Stimulated activated CD8-positive, alpha-beta memory T cell treated with anti-CD3 and anti-CD28 coated beads, Interleukin-7, amount 100 ng/mL, for 24 hours (primary cell): ENCODE measurements around the gene BCL7C.

Source experiments
- DNase-seq: peaks from one replicate; pipeline ENCODE4 v3.0.0-alpha.2; 2020; ENCODE audit warnings: low read depth

Gene BCL7C

DNA sequence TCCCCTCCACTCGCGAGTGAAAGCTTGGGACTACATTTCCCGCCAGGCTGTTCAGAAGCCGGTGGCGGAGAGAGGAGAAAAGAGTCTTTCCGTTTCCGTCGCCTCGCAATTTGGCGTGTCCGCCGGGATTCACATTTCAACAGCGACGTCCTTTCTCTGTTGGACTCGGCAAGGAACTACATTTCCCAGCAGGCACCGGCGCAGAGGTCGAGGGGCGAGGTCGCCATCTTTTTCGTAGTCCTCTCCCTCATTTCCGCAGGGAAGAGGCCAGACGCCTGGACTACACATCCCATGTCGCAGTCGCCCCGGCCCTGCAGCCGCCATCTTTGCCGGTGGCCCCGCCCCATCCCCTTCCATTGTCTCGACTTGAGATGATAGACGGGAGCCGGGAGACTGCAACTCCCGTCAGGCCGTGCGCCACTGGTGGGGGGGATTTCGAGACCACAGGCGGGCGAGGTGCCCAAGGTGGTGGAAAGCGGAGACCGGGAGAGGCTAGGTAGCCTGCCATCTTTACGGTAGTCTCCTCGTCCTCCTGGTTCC, 28.6 kb upstream of the BCL7C start:
- DNase-seq, result peak; percentile 99

GRCh38 chr16:30921748-30922419, 28.0 kb upstream of the BCL7C start:
- peak; percentile 69 for DNase-seq

GRCh38 chr16:30921459-30921747, 27.5 kb upstream of the BCL7C start:
- no peak for DNase-seq

DNA sequence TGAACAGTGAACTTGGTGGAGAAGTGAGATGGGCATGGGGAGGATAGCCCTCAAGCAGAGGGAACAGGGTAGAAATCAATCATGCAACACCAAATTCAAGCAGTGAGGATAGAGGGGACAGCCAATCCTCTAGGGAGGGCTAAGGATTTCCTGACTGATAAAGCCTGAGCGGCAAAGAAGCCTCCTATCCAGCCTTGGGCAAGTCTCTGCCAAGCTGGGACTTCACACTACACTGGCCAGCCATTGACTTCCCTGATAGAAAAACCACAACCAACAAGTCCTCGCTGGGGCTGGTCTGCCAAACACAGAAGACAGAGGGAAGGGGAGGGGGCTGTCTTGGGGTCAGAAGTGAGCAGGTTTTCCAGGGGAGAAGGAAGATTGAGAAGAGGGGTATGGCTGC, 27.0 kb upstream of the BCL7C start:
- DNase-seq, result no peak

DNA sequence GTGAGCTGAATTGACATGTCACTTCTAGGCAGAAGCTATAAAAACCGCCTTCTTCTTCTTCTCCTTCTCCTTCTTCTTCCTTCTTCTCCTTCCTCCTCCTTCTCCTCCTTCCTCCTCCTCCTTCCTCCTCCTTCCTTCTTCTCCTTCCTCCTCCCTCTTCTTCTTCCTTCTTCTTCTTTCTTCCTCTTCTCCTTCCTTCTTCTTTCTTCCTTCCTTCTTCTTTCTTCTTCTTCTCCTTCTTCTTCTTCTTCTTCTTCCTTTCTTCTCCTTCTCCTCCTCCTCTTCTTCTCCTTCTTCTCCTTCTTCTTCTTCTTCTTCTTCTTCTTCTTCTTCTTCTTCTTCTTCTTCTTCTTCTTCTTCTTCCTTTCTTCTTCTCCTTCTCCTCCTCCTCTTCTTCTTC, 24.7 kb upstream of the BCL7C start:
- no peak for DNase-seq

- DNase-seq, result no peak
Observed at GRCh38 chr16:30914830-30915229, 21.0 kb upstream of the BCL7C start.

GRCh38 chr16:30912794-30913412, 19.0 kb upstream of the BCL7C start:
- DNase-seq, result no peak

- no peak for DNase-seq
Observed at GRCh38 chr16:30910427-30911029, 16.7 kb upstream of the BCL7C start.

DNA sequence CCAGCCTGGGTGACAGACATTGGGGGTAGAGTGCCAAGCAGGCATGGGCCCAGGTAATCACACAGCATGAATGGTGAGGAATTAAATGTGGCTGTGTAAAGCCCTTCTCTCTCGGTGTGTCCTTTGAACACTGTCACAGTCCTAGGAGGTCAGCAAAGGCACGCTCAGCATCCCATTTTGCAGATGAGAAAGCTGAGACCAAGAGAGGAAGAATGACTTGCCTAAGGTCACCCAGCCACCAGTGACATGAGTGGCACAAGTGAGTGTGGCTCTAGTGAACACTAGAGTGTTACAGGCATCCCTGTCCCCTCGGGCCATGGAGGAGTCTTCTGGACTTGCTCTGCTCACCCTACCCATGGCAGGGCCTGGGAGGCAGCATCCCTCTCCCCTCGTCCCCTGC, 13.2 kb upstream of the BCL7C start:
- no peak for DNase-seq

DNA sequence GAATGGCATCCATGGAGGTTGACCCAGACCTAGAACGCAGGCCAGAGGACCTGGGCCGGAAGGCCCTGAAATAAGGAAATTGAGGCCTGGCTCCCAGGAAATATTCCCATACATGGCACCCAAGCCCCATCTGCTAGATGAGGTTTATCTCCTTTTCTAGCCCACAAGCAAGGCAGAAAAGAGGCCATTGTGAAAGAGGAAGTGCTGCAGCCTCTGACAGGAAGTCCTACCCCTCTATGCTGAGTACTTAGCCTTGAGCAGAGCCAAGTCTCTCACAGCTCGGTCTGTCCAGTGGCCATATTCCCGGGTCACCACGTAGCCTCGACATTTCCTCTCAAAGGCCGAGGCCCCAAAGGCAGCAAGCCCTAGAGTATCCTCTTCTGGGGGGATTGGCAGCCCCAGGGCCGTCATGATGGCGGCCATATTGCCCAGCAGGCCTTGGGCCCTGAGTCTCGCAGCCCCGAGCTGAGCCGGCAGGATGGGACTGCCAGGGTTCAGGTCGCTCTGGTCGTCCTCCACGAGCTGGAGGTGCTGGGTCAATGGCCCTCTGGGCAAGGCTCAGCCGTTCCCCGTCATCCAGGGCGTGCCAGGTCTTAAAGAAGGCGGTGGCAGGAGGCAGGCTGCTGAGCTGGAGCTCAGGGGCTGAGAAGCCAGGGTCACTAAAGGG, 10.4 kb upstream of the BCL7C start:
- no peak for DNase-seq

GRCh38 chr16:30903596-30903995, 9.7 kb upstream of the BCL7C start:
- no peak for DNase-seq

- DNase-seq, result no peak
Observed at GRCh38 chr16:30903002-30903401, 9.1 kb upstream of the BCL7C start.

DNA sequence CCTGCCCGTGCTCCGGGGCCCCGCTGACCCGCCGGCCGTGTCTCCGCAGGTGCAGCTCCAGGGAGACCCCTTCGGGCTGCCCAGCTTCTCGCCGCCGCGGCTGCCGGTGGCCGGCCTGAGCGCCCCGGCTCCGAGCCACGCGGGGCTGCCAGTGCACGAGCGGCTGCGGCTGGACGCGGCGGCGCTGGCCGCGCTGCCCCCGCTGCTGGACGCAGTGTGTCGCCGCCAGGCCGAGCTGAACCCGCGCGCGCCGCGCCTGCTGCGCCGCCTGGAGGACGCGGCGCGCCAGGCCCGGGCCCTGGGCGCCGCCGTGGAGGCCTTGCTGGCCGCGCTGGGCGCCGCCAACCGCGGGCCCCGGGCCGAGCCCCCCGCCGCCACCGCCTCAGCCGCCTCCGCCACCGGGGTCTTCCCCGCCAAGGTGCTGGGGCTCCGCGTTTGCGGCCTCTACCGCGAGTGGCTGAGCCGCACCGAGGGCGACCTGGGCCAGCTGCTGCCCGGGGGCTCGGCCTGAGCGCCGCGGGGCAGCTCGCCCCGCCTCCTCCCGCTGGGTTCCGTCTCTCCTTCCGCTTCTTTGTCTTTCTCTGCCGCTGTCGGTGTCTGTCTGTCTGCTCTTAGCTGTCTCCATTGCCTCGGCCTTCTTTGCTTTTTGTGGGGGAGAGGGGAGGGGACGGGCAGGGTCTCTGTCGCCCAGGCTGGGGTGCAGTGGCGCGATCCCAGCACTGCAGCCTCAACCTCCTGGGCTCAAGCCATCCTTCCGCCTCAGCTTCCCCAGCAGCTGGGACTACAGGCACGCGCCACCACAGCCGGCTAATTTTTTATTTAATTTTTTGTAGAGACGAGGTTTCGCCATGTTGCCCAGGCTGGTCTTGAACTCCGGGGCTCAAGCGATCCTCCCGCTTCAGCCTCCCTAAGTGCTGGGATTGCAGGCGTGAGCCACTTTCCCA, 8.4 kb upstream of the BCL7C start:
- no peak for DNase-seq

GRCh38 chr16:30901201-30902028, 7.5 kb upstream of the BCL7C start:
- DNase-seq, result no peak

DNA sequence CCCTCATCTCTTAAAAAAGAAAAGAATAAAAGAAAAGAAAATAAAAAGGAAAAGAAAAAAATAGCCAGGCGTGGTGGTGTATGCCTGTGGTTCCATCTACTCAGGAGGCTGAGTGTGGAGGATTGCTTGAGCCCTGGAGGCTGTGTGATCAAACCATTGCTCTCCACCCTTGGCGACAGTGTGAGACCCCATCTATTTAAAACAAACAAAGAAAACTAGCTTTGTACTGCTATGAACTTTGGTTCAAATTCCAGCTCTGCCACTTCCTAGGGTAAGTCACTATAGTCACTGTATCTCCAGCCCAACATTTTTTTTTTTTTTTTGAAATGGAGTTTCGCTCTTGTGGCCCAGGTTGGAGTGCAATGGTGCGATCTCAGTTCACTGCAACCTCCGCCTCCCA, 6.7 kb upstream of the BCL7C start:
- no peak for DNase-seq

GRCh38 chr16:30899794-30900193, 5.9 kb upstream of the BCL7C start:
- no peak for DNase-seq

DNA sequence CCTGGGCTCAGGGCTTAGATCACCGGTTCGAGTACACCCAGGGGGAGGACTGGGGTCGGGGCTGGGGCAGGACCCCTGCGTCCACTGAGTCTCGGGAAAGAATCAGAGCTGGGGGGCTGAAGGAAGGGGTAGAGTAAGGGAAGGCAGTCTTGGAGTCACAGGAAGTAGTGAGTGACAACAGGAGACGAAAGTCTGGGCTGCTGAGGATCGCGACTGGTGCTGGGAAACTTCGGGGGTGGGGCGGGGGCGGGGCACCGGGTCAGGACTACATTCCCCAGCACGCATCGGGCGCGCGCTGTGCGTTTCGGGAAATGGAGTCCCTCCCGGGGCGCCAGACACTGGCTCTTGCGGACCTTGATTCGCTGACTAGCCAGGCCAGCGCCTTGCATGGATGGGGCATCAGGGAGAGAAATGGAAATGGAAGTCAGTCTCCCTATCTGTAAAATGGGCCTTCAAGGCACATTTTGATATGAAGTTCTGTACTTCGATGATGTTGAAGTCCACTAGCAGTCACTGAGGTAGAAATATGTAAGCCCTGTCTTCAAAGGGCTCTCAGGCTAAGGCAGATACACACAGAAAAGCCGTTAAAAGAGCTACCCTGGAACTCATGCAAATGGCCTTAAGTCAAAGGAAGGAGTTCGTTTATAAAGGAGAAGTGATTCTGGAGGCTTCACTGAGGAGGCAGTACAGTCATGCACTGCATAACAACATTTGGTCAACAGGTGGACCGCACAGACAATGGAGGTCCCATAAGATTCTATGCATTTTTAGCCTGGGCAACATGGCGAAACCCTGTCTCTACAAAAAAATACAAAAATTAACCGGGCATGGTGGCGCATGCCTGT, 3.2 kb upstream of the BCL7C start:
- DNase-seq, result peak; percentile 59

DNA sequence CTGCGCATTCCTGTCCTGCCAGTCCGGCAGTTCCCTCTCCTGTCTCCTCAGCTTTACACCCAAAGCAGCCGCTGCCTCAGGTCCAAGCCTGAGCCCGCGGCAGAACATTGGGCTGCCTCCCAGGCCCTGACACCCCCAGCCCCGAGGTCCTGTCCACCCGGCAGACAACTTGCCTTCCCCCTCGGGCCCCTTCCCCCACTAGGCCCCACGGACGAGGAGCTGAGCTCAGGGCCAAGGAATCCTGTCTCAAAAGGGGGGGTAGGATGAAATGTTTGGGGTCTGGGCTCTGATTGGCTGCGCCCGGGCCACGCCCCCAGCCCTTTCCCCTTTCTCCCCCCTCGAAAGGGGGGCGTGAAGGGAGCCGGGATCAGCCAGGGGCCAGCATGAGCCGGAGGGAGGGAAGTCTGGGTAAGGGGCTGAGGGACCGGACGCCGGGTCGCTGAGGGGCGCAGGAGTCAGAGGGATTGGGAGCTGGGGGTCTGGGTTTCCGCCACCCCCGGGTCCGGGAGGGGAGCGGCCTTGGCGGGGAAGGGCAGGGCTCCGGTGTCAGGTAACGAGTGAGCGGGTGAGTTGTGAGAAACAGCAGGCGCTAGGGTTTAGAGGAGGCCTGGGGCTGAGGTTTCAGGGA, 2.5 kb upstream of the BCL7C start, which contains the start of gene CTF1:
Gene CTF1, plus strand, starts transcription at position 354 of the 628 bp plus-strand sequence. Its CDS starts 30 bp downstream, at position 384.
- no peak for DNase-seq

DNA sequence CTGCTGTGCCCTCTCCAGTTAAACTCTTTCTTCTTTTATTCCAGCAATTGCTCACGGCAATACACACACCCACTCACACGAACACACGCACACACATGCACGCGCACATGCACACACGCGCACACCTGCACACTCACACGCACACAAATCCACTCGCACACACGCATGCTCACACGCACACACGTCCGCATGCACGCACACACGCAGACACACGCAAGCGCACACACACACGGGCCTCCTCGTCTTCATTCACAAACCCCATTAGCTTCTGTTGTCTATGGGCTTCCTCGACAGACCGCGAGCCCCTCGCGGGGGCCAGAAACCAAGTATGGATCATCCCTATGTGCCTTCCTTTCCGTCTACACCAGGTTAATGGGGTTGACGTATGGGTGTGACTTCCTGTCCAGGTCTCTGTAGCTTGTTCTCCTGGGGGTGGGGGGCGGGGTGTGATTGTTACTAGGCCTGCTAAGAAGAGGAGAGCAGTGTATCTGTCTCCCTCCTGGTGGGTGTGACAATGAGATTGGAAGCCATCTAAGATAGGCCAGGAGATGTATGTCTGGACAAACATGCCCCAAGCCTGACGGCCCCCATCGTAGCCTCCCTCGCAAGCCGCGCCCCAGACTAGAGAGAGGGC, 1.9 kb upstream of the BCL7C start:
- DNase-seq, result no peak
